Spleen (tissue), 7 donors: ENCODE results near the gene KRTAP4-12.

Experiments used
- CTCF ChIP-seq, 11 experiments: fragments of 200-600 bp in 7 of 11; fragments of 450-650 bp in 4 of 11; sonication (generic) in 4 of 11; IDR thresholded peaks in 8 of 11; conservative IDR thresholded peaks in 3 of 11; 1 replicate in 7 of 11; 2 replicates in 4 of 11; pipeline versions ENCODE4 v1.4.0 to v1.8.0; 2016 to 2021; ENCODE audit warnings: antibody characterized with exemption in 11 of 11, inconsistent platforms in 4 of 11, mild to moderate bottlenecking in 1 of 11
- POLR2A ChIP-seq, 3 donors: fragments of 450-650 bp; IDR thresholded peaks; one replicate each; pipeline ENCODE4 v1.5.1; 2017; ENCODE audit warnings: antibody characterized with exemption in 3 of 3, mild to moderate bottlenecking in 1 of 3
- POLR2AphosphoS5 ChIP-seq, 3 donors: sonication (generic); formaldehyde crosslinking; IDR thresholded peaks; one replicate each; pipeline ENCODE4 v1.5.1; 2017; ENCODE audit warnings: antibody characterized with exemption in 3 of 3
- donor health status: DM: no; HTN: no; CAD: no; lungs with moderate emphysema.
- donor health status: DM: no; HTN: no; CAD: no.
- donor health status: DM: no; HTN: no; CAD: no.

- TF ChIP-seq CTCF (IDR thresholded peaks at IDR 0.05 in 8 of 11, conservative IDR thresholded peaks at IDR 0.05 in 3 of 11) = no peak
- TF ChIP-seq POLR2AphosphoS5 (IDR thresholded peaks at IDR 0.05) = no peak
- TF ChIP-seq POLR2A (IDR thresholded peaks at IDR 0.05) = no peak
Observed at GRCh38 chr17:41171886-41172285, 47.9 kb upstream of the KRTAP4-12 start.
